ENCODE results near the gene DSG3.

The DSG3 gene

GRCh38 chr18:31513189-31513935 lies 65.8 kb downstream of the DSG3 start:
- no peak for DNase-seq (ENCODE audit: low read depth in 2 of 2)

DNA sequence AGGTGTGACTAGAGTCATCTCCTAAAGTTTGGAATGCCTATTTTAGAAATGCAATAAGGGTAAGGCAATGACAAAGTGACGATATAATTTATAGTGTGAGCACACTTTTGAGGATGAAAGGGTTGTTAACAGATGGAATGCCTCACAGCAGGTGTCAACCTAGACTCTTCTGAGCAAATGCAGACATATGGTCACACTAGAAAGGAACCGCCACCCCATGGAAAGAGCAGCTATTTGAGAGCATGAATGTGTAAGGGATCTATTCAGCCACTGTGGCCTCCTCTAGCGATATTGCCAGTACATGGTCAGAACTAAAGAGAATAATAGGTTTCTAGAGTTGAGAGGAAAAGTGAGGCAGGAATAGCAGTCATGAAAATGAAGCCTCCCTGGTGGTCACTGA lies 68.9 kb downstream of the DSG3 start:
- no peak for DNase-seq (ENCODE audit: low read depth in 2 of 2)

GRCh38 chr18:31526374-31526773 lies 78.8 kb downstream of the DSG3 start:
- no peak for DNase-seq (ENCODE audit: low read depth in 2 of 2)
